Measurements from ENCODE around the gene ADAMTS14. TPM values are rescaled to one million over a fixed set of nuclear protein-coding genes. Genes with fewer than 3 reads are reported as not detected.

ADAMTS14 gene
- total RNA-seq, 2 experiments from 2014 or later: 0.03 TPM; not detected in 1

DNA sequence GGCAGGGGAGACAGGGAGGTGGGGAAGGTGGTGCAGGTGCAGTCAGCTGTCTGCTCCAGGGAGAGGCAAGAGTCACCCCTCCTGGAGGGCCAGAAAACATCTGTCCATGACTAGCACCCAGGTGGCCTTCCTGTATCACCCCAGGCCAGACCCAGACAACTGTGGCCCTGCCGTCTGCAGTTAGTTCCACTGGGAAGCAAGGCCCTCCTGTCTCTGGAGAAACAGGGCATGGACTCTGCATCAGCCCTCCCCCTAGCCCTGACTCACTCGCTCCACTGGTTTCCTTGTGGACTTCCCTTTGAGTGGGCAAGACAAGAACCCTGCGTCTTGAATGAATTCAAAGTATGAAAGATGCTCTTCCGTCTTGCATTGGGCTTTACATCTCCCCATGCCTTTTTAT is 100.3 kb downstream of the ADAMTS14 start:
- ChIA-PET POLR2A (no interaction called here), CTCF (ENCODE audit: unreplicated experiment) (no interaction called here)
- Histone ChIP-seq H3K36me3 (ENCODE audit: insufficient read depth, low read length) (no peaks in the 10 kb centered on the region), H3K27ac (ENCODE audit: low read depth, low read length, poor library complexity, severe bottlenecking) (no peak overlapping the region), H3K9me3 (ENCODE audit: low read length) (no peaks in the 10 kb centered on the region), H3K9me2 (ENCODE audit: insufficient read depth, low read length) (no peaks in the 10 kb centered on the region), H3K4me2 (ENCODE audit: low read length) (no peak overlapping the region), H3K4me3 (ENCODE audit: low read depth, low read length, poor library complexity, severe bottlenecking) (no peak overlapping the region), H3K4me1 (ENCODE audit: insufficient read depth, low read length, poor library complexity, severe bottlenecking) (no peaks in the 10 kb centered on the region), H4K20me1 (ENCODE audit: insufficient read depth, low read length) (no peaks in the 10 kb centered on the region), H2AFZ (ENCODE audit: low read length) (no peak overlapping the region), H3K79me2 (ENCODE audit: insufficient read depth, low read depth, low read length) (no peaks in the 10 kb centered on the region)
- no TSS peak for BruUV-seq (replicated peaks)
- TF ChIP-seq, protein P1, sequence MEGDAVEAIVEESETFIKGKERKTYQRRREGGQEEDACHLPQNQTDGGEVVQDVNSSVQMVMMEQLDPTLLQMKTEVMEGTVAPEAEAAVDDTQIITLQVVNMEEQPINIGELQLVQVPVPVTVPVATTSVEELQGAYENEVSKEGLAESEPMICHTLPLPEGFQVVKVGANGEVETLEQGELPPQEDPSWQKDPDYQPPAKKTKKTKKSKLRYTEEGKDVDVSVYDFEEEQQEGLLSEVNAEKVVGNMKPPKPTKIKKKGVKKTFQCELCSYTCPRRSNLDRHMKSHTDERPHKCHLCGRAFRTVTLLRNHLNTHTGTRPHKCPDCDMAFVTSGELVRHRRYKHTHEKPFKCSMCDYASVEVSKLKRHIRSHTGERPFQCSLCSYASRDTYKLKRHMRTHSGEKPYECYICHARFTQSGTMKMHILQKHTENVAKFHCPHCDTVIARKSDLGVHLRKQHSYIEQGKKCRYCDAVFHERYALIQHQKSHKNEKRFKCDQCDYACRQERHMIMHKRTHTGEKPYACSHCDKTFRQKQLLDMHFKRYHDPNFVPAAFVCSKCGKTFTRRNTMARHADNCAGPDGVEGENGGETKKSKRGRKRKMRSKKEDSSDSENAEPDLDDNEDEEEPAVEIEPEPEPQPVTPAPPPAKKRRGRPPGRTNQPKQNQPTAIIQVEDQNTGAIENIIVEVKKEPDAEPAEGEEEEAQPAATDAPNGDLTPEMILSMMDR (conservative IDR thresholded peaks at IDR 0.05; ENCODE audit: low read length): no peak
- no peak for TF ChIP-seq EZH2phosphoT487 (IDR thresholded peaks at IDR 0.05; ENCODE audit: borderline replicate concordance, low read depth, low read length)
- DNase-seq (ENCODE audit: low spot score): no peak
- intact Hi-C loops (cut with micrococcal nuclease; ENCODE audit: unreplicated experiment): no loop called here

DNA sequence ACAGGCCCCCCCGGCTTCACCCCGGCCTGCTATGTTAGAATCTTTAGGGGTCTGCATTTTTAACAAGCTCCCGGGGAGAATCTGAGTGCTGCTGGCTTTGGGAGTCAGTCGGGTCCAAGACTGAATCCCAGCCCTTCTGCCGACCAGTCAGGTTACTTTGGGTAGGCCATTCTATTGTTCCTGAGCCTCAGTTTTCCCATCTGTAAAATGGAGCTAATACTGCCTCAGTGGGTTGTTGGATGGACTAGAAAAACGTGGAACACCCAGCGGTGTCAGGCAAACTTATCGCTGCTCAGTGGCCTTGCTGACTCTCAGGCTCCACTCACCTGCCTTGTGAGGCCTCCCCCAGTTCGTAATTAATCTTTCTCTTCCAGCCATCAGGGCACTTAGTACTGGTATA is 101.2 kb downstream of the ADAMTS14 start:
- H3K4me1 ChIP-seq (ENCODE audit: insufficient read depth, low read length, poor library complexity, severe bottlenecking): no peaks in the 10 kb centered on the region
- no peak overlapping the region for H3K4me3 ChIP-seq (ENCODE audit: low read depth, low read length, poor library complexity, severe bottlenecking)
- H4K20me1 ChIP-seq (ENCODE audit: insufficient read depth, low read length): no peaks in the 10 kb centered on the region
- H3K9me3 ChIP-seq (ENCODE audit: low read length): no peaks in the 10 kb centered on the region
- H3K9me2 ChIP-seq (ENCODE audit: insufficient read depth, low read length): no peaks in the 10 kb centered on the region
- H3K79me2 ChIP-seq (ENCODE audit: insufficient read depth, low read depth, low read length): no peaks in the 10 kb centered on the region
- no peaks in the 10 kb centered on the region for H3K36me3 ChIP-seq (ENCODE audit: insufficient read depth, low read length)
- no peak overlapping the region for H3K4me2 ChIP-seq (ENCODE audit: low read length)
- TF ChIP-seq, protein P1 (conservative IDR thresholded peaks at IDR 0.05; ENCODE audit: low read length): no peak
- no peak for TF ChIP-seq EZH2phosphoT487 (IDR thresholded peaks at IDR 0.05; ENCODE audit: borderline replicate concordance, low read depth, low read length)
- ChIA-PET CTCF (ENCODE audit: unreplicated experiment) (no interaction called here), POLR2A (no interaction called here)
- no peak for DNase-seq (ENCODE audit: low spot score)
- no peak overlapping the region for H2AFZ ChIP-seq (ENCODE audit: low read length)
- intact Hi-C loops (cut with micrococcal nuclease; ENCODE audit: unreplicated experiment): no loop called here
- no peak overlapping the region for H3K27ac ChIP-seq (ENCODE audit: low read depth, low read length, poor library complexity, severe bottlenecking)
- BruUV-seq (replicated peaks): no TSS peak

DNA sequence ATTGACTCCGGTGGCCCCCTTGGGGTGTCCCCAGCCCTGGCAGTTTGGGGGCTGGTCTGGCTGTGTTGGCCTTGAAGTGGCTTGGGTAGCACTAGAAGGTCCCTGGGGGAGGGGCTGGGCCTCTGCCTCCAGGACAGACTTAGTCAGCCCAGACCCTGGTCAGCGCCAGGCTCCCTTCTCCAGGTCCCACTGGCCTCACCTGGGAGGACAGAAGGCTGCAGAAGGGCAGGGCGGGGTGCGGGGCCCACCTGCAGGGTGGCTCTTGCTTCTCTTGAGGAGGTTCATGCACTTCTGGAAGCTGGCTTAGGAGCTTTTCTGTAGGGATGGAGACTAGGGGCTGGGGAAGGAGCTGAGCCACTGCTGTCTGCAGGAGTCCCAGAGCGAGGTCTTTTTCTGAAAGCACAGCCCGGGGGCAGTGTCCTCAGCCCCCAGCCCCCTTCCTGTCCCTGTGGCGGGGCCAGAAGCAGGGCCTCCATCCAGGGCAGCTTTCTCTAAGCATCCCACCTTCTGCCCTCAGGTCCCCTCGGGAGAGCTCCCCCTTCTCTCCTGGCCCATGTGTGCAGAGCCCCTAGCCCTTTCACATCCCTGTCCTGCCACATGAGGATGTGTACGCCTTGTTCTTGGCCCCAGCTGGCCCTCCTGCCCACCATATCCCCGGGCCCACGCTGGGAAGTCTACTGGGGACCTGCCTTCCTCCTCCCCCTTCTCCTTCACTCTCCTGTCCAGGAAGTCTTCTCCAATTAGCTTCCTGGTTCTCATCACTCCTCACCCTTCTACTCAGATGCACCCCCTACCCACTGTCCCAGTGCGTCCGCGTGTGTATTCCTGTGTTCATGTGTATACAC is 101.9 kb downstream of the ADAMTS14 start:
- Histone ChIP-seq H3K79me2 (ENCODE audit: insufficient read depth, low read depth, low read length) (no peaks in the 10 kb centered on the region), H3K9me3 (ENCODE audit: low read length) (no peaks in the 10 kb centered on the region), H2AFZ (ENCODE audit: low read length) (no peak overlapping the region), H3K4me3 (ENCODE audit: low read depth, low read length, poor library complexity, severe bottlenecking) (no peak overlapping the region), H4K20me1 (ENCODE audit: insufficient read depth, low read length) (no peaks in the 10 kb centered on the region), H3K36me3 (ENCODE audit: insufficient read depth, low read length) (no peaks in the 10 kb centered on the region), H3K4me1 (ENCODE audit: insufficient read depth, low read length, poor library complexity, severe bottlenecking) (no peaks in the 10 kb centered on the region), H3K4me2 (ENCODE audit: low read length) (no peak overlapping the region), H3K27ac (ENCODE audit: low read depth, low read length, poor library complexity, severe bottlenecking) (no peak overlapping the region), H3K9me2 (ENCODE audit: insufficient read depth, low read length) (no peaks in the 10 kb centered on the region)
- no TSS peak for BruUV-seq (replicated peaks)
- POLR2A ChIA-PET: no interaction called here
- TF ChIP-seq, protein P1 (conservative IDR thresholded peaks at IDR 0.05; ENCODE audit: low read length): no peak
- TF ChIP-seq EZH2phosphoT487 (IDR thresholded peaks at IDR 0.05; ENCODE audit: borderline replicate concordance, low read depth, low read length): no peak
- CTCF ChIA-PET (ENCODE audit: unreplicated experiment): no interaction called here
- DNase-seq (ENCODE audit: low spot score): no peak
- intact Hi-C loops (cut with micrococcal nuclease; ENCODE audit: unreplicated experiment): no loop called here

Measured in OCI-LY7 (cell line).